ENCODE data around the gene FKBP3.

- TF ChIP-seq, protein P1, sequence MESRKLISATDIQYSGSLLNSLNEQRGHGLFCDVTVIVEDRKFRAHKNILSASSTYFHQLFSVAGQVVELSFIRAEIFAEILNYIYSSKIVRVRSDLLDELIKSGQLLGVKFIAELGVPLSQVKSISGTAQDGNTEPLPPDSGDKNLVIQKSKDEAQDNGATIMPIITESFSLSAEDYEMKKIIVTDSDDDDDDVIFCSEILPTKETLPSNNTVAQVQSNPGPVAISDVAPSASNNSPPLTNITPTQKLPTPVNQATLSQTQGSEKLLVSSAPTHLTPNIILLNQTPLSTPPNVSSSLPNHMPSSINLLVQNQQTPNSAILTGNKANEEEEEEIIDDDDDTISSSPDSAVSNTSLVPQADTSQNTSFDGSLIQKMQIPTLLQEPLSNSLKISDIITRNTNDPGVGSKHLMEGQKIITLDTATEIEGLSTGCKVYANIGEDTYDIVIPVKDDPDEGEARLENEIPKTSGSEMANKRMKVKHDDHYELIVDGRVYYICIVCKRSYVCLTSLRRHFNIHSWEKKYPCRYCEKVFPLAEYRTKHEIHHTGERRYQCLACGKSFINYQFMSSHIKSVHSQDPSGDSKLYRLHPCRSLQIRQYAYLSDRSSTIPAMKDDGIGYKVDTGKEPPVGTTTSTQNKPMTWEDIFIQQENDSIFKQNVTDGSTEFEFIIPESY (IDR thresholded peaks at IDR 0.05; ENCODE audit: borderline replicate concordance, low read depth) = no peak
- TF ChIP-seq EZH2phosphoT487 (IDR thresholded peaks at IDR 0.05; ENCODE audit: borderline replicate concordance, low read depth) = no peak
- TF ChIP-seq CTCF (IDR thresholded peaks at IDR 0.05) = no peak
- no peak for TF ChIP-seq EP300 (IDR thresholded peaks at IDR 0.05; ENCODE audit: borderline replicate concordance in 1 of 2, low read depth in 1 of 2, low read length in 1 of 2)
- TF ChIP-seq SMC3 (IDR thresholded peaks at IDR 0.05; ENCODE audit: low read depth, low read length) = no peak
These were observed 64.1 kb downstream of the FKBP3 start for GRCh38 chr14:45070215-45070614.
